Ovary (tissue), 9 donors: ENCODE measurements around the gene PIK3CD. TPM values are rescaled to one million over a fixed set of nuclear protein-coding genes. Genes with fewer than 3 reads are reported as not detected.

Experiments
- DNase-seq, 5 donors: peaks; one replicate each; pipeline ENCODE4 v3.0.0-alpha.2; 2019 to 2020
- H3K27ac ChIP-seq, 2 donors: fragments of 200-600 bp; one replicate each; pipeline versions ENCODE4 v1.5.1 to v1.8.0; 2019 to 2022
- H3K27me3 ChIP-seq: fragments of 200-600 bp; one replicate; pipeline ENCODE4 v1.8.0; 2022
- H3K36me3 ChIP-seq: fragments of 200-600 bp; sonication (generic); one replicate; pipeline ENCODE4 v1.5.1; 2019
- H3K4me1 ChIP-seq: one replicate; pipeline ENCODE4 v1.8.1; 2013; ENCODE audit warnings: mild to moderate bottlenecking, moderate library complexity; ENCODE audit not compliant: insufficient read depth
- H3K4me3 ChIP-seq: fragments of 200-600 bp; sonication (generic); one replicate; pipeline ENCODE4 v1.5.1; 2017
- H3K9me3 ChIP-seq, 2 donors: fragments of 200-600 bp in 1 of 2; sonication (generic) in 1 of 2; one replicate each; pipeline versions ENCODE4 v1.5.1 to v1.8.1; 2013 to 2019; ENCODE audit warnings: mild to moderate bottlenecking in 1 of 2, moderate library complexity in 1 of 2
- EP300 ChIP-seq: sonication (generic); formaldehyde crosslinking; IDR thresholded peaks from one replicate; pipeline ENCODE4 v1.6.1; 2017; ENCODE audit warnings: antibody characterized with exemption
- POLR2A ChIP-seq: fragments of 450-650 bp; IDR thresholded peaks from one replicate; pipeline ENCODE4 v1.6.1; 2017; ENCODE audit warnings: antibody characterized with exemption, mild to moderate bottlenecking, moderate library complexity
- WGBS, 3 donors: extraction: QIAGEN DNeasy Blood & Tissue Kit in 1 of 3; methylation state at CpG; one replicate each; pipeline versions ENCODE4 v1.1.5 to v1.1.7; 2013 to 2017; 5-methylcytosine and 5-hydroxymethylcytosine counted together
- intact Hi-C, 4 donors: fragments of 100-400 bp; cut with DNase I; formaldehyde crosslinking; loops; one replicate each; pipeline versions ENCODE4 v1.11.0 to v1.15.1; 2022 to 2023
- polyA plus RNA-seq, 2 donors: library from polyadenylated mRNA; stranded (reverse); fragments of 200-250 nt in 1 of 2; fragments of 350-450 nt in 1 of 2; fragmentation: Illumina TruSeq in 1 of 2; extraction: RNeasy Lipid Tissue Mini Kit (QIAGEN cat#74804) in 1 of 2; gene quantifications; one replicate each; pipeline ENCODE4 v1.2.3, GENCODE V29; 2013 to 2014
- total RNA-seq, 7 donors: library from RNA; depleted of rRNA in 2 of 7; stranded (reverse); fragments of >200 nt in 2 of 7; fragmentation: NEBNext Ultra II Directional in 3 of 7; extraction: Animal tissue kit (Norgen Biotek cat#: 25700) in 3 of 7; gene quantifications; one replicate each; pipeline versions ENCODE4 v1.1.0 to v1.2.4, GENCODE V29; 2016 to 2023
- TF ChIP-seq, protein P1 (sequence below), 3 donors: fragments of 450-650 bp in 2 of 3; fragments of 200-600 bp in 1 of 3; IDR thresholded peaks; one replicate each; pipeline versions ENCODE4 v1.5.1 to v1.8.0; 2016 to 2022; ENCODE audit warnings: antibody characterized with exemption in 3 of 3, mild to moderate bottlenecking in 1 of 3
- donor health status: DM: no; HTN: no; CAD: no; lungs with moderate emphysema.
- donor health status: DM: no; HTN: no; CAD: no.
- donor health status: Bipolar disorder and iron deficiency.
- donor health status: DM: yes; HTN: yes; CAD: no.
- donor health status: DM: no; HTN: no; CAD: no.
- donor health status: DM: yes; HTN: yes; CAD: no.

PIK3CD gene
- total and polyA plus RNA-seq, 9 donors: 3.7 to 9.2 (median 8.0) TPM

DNA sequence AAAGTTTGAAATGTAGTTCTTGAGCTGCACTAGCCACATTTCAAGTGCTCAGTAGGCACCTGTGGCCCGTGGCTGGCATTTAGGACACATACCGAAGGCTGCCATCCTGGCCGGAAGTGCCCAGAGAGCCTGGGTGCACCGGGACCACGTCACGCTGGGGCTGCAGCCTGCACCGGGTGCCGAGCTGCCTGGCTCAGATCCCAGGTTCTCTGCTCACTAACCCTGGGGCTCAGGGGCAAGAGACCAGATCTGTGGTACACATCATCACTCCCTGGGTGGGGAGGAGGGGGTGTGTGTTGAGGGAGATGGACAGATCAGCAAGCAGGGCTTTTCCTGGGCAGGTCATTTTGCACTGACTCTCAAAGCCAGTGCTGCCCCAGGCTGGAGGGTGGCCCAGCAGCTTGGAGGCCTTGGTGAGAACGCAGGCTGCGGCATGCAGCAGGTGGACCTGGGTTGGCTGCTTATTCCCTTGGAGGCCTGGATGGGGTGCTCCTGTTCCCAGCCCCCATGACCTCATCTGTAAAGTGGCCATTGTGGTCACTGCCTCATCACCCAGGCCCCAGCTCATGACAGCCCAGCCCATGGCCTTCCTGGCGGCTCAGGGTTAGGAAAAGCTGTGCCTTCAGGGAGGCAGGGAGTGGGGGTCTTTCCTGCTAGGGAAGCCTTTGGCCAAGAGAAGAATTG, 39.2 kb upstream of the PIK3CD start:
- H3K27me3 ChIP-seq: no peaks in the 10 kb centered on the region
- no peak for DNase-seq
- no peaks in the 10 kb centered on the region for H3K9me3 ChIP-seq
- H3K36me3 ChIP-seq: no peaks in the 10 kb centered on the region
- intact Hi-C loops: no loop called here
- TF ChIP-seq, protein P1, sequence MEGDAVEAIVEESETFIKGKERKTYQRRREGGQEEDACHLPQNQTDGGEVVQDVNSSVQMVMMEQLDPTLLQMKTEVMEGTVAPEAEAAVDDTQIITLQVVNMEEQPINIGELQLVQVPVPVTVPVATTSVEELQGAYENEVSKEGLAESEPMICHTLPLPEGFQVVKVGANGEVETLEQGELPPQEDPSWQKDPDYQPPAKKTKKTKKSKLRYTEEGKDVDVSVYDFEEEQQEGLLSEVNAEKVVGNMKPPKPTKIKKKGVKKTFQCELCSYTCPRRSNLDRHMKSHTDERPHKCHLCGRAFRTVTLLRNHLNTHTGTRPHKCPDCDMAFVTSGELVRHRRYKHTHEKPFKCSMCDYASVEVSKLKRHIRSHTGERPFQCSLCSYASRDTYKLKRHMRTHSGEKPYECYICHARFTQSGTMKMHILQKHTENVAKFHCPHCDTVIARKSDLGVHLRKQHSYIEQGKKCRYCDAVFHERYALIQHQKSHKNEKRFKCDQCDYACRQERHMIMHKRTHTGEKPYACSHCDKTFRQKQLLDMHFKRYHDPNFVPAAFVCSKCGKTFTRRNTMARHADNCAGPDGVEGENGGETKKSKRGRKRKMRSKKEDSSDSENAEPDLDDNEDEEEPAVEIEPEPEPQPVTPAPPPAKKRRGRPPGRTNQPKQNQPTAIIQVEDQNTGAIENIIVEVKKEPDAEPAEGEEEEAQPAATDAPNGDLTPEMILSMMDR (IDR thresholded peaks at IDR 0.05): no peak
- TF ChIP-seq POLR2A: no peak
- no peak for TF ChIP-seq EP300
- no peak overlapping the region for H3K4me3 ChIP-seq
- H3K27ac ChIP-seq: no peak overlapping the region
- 89 to 95% (median 92%) methylated on average over 11 of the region's 11 CpGs for WGBS, 3 donors
- no peaks in the 10 kb centered on the region for H3K4me1 ChIP-seq

DNA sequence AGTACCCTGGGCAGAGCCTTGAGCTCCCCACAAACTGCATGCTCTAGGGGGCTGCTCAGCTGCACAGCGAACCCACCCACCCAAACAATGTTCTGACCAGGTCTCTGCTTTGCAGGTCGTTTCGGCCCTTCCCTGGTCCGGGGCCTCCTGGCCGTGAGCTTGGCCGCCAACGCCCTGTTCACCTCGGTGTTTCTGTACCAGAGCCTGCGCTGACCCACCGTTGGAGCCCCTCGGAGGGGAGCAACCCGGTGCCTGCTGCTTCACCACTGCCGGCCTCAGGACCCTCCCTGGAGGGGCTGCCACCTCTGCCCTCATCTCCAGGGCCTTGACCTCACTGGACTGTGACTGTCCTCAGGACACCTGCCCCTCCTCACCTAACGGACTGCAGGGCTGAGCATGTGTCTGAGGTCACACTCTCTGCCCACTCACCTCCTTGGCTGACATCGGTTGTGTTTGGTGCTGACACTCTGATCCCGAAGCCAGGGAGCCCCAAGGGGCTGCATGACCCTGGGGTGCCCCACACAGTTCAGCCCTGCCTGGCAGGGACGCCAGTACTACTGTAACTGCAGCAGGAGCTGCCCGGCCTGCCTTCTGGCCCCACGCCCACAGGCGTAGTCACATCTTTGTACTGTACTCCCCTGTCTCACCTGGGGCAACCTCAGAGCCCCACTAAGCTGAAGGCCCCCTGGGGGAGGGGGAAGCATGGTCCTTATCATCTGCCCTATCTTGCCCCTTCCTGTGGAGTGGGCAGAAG, 38.5 kb upstream of the PIK3CD start:
- no peak for TF ChIP-seq EP300
- no peak for TF ChIP-seq POLR2A
- TF ChIP-seq, protein P1 (IDR thresholded peaks at IDR 0.05): no peak
- Histone ChIP-seq H3K36me3 (no peaks in the 10 kb centered on the region), H3K4me1 (no peaks in the 10 kb centered on the region), H3K9me3 (no peaks in the 10 kb centered on the region), H3K4me3 (no peak overlapping the region), H3K27me3 (no peaks in the 10 kb centered on the region), H3K27ac (no peak overlapping the region)
- DNase-seq: no peak
- intact Hi-C loops: no loop called here
- WGBS, 3 donors: 86 to 87% (median 86%) methylated on average over 20 of the region's 20 CpGs

DNA sequence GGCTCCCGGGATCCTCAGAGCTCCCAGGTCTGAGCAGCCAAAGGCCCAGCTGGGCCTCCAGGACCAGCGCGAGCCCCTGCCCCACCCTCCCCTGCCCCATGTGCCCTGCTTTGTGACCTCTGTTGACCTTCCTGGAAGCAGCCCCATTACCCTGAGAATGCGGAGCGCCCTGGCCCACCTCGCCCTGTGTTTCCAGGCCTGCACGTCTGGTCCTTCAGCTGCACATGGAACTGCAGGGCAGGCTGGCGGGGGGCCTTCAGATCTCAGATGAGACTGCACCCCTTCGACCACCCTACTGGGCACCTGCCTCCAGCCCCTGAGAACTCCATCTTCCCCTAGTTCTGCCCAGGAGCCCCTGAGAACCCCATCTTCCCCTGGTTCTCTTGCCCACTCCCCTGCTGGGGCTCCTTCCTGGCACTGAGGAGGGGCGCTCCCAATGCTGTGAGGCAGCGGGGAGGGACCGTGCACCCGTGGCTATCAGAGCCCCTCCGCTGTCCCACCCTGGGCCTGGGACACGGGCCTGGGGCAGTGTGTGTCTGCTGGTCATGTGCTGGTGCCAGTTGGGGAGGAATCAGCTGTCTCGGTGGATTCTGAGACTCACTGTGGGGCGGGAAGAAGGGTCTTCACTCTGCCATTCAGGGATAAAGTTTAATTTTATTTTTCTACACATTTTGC, 37.8 kb upstream of the PIK3CD start:
- no peak for TF ChIP-seq POLR2A
- TF ChIP-seq, protein P1 (IDR thresholded peaks at IDR 0.05): no peak
- no peak for TF ChIP-seq EP300
- Histone ChIP-seq H3K4me1 (no peaks in the 10 kb centered on the region), H3K4me3 (no peak overlapping the region), H3K9me3 (no peaks in the 10 kb centered on the region), H3K36me3 (no peaks in the 10 kb centered on the region), H3K27me3 (no peaks in the 10 kb centered on the region), H3K27ac (no peak overlapping the region)
- no peak for DNase-seq
- WGBS, 3 donors: 74 to 83% (median 82%) methylated on average over 16 to 17 of the region's 17 CpGs
- intact Hi-C loops: no loop called here

DNA sequence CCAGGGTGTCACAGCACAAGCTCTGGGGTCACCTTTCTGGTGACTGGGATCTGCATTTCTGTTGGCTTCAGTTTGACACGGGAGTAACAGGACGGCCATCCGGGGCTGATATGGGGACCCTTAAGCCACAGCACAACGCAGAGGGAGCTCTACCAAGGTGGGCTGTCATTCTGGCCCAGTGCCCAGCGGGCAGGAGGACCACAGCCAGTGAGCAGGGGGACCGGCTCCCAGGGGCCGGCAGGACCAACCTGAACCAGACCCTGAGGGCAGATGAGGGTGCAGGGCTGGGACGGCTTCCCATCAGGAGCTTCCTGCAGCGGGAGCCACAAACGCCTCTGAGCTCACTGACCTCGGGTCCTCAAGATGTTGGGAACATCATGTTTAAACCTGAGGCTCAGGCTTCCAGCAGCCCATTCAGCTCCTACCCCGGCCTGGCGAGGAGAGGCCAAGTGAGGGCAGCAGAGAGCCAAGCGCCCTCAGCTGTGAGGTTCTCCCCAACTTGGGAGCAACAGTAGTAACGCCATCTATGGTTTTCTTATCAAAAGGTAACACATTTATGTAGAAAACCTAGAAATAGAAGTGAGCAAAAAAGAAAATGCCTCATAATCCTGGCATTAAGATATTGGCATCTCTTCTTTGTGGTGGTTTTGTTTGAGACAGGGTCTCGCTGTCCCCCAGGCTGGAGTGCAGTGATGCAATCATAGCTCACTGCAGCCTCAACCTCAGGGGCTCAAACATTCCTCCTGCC, 36.0 kb upstream of the PIK3CD start:
- DNase-seq: peak in 3 of 5 donors; percentile 40 to 73 (median 46)
- Histone ChIP-seq H3K36me3 (no peaks in the 10 kb centered on the region), H3K9me3 (no peaks in the 10 kb centered on the region), H3K4me1 (no peaks in the 10 kb centered on the region), H3K27ac (no peak overlapping the region), H3K27me3 (no peaks in the 10 kb centered on the region), H3K4me3 (no peak overlapping the region)
- TF ChIP-seq POLR2A (no peak), EP300 (no peak)
- TF ChIP-seq, protein P1 (IDR thresholded peaks at IDR 0.05): peak in 1 of 3 donors; percentile 17
- intact Hi-C loops: no loop called here
- 40 to 48% (median 42%) methylated on average over 15 to 16 of the region's 16 CpGs for WGBS, 3 donors
